ENCODE data around the gene ADORA1.

Gene ADORA1

DNA sequence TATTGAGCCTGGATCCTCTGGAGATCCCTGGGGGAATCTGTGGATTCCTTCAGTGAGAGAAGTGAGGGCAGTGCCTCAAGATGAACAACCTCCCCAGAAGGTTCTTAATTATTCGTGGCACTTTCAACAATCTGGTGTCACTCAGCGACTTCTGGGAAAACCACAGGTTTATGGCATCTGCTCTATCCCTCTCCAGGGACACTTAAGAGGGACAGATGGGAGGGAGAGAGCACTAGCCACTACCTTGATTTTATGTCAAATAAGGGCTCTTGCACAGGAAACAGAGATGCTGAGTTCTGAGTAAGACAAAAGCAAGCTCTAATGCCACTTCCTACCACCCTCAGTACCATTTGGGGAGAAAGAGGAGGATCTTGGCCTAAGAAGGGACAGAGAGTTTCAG lies 80.2 kb downstream of the ADORA1 start:
- in situ Hi-C loops (cut with MboI; ENCODE audit: low pct_unique_long_range_greater_than_20kb, low sequenced_read_pairs, unreplicated experiment), result no loop called here
- DNase-seq (ENCODE audit: low spot score), result no peak
- TF ChIP-seq, protein P1, sequence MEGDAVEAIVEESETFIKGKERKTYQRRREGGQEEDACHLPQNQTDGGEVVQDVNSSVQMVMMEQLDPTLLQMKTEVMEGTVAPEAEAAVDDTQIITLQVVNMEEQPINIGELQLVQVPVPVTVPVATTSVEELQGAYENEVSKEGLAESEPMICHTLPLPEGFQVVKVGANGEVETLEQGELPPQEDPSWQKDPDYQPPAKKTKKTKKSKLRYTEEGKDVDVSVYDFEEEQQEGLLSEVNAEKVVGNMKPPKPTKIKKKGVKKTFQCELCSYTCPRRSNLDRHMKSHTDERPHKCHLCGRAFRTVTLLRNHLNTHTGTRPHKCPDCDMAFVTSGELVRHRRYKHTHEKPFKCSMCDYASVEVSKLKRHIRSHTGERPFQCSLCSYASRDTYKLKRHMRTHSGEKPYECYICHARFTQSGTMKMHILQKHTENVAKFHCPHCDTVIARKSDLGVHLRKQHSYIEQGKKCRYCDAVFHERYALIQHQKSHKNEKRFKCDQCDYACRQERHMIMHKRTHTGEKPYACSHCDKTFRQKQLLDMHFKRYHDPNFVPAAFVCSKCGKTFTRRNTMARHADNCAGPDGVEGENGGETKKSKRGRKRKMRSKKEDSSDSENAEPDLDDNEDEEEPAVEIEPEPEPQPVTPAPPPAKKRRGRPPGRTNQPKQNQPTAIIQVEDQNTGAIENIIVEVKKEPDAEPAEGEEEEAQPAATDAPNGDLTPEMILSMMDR (IDR thresholded peaks at IDR 0.05; ENCODE audit: extremely low read depth, insufficient read depth, missing control alignments), result no peak

DNA sequence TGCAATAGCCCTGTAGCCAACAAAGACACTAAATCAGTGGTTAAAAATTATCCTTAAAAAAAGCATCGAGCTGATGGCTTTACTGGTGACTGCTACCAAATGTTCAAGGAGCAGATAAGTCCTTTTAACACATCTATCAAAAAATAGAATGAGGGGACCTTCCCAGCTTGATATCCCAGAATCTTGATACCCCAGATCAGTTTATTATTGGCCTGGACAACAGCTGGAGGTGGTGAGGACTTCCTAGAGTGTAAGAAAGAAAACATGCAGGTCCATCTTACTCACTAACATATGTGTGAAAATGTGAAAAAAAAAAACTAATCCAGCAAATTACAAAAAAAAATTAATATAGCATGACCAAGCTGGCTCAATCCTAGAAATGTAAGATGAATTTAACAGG lies 80.7 kb downstream of the ADORA1 start:
- no peak for DNase-seq (ENCODE audit: low spot score)
- TF ChIP-seq, protein P1 (IDR thresholded peaks at IDR 0.05; ENCODE audit: extremely low read depth, insufficient read depth, missing control alignments), result no peak
- in situ Hi-C loops (cut with MboI; ENCODE audit: low pct_unique_long_range_greater_than_20kb, low sequenced_read_pairs, unreplicated experiment), result no loop called here

DNA sequence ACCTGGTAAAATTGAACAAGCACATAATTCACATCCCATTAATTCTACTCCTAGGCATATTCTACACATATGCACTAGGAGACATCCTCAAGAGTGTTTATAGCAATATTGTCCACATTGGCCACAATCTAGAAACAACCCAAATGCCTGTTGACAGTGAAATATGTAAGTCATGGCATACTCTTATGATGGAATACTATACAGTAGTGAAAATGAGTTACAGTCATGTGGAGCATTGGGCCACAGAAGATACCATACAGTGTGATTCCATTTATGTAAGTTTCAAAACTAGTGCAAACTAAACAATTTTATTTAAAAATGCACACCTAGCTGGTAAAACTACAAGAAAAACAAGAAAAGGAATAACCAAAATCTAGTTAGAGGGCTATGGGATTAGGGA lies 82.8 kb downstream of the ADORA1 start:
- TF ChIP-seq, protein P1 (IDR thresholded peaks at IDR 0.05; ENCODE audit: extremely low read depth, insufficient read depth, missing control alignments), result no peak
- in situ Hi-C loops (cut with MboI; ENCODE audit: low pct_unique_long_range_greater_than_20kb, low sequenced_read_pairs, unreplicated experiment), result no loop called here
- no peak for DNase-seq (ENCODE audit: low spot score)

DNA sequence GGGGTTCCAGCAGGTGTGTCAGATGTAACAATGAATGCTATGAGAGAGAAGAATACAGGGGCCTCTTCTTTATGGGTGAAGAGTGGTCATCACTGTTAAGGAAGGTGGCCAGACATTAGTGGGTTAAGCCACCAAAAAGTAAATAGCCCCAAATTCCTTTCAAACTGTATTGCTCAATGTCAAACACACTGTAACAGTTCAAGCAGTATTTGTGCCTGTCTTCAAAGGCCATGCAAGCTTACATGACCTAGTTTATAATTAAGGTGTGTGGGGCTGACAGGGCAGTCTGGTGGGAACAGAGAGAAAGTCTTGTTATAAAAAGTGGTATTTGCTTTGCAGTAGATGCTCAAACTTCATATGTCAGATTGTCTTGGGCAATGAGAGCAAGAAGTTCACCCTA lies 83.5 kb downstream of the ADORA1 start:
- TF ChIP-seq, protein P1 (IDR thresholded peaks at IDR 0.05; ENCODE audit: extremely low read depth, insufficient read depth, missing control alignments), result no peak
- in situ Hi-C loops (cut with MboI; ENCODE audit: low pct_unique_long_range_greater_than_20kb, low sequenced_read_pairs, unreplicated experiment), result no loop called here
- DNase-seq (ENCODE audit: low spot score), result no peak

DNA sequence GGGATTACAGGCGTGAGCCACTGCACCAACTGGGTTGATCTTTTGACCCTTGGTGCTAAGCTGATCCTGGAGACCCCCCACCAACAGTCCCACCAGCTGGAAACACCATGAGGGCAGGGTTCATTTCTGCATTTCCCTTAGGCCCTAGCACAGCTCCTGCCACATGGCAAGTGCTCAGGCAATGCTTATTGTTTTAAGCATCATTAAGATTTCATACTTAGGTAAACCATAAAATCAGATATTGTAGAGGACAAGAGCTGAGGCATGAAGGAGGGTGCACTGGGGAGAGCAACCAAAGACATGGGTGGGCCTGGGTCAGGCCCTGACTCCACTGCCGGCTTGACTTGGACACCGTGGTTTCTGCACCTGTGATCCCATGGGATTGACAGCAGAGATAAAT lies 84.3 kb downstream of the ADORA1 start:
- DNase-seq (ENCODE audit: low spot score), result no peak
- TF ChIP-seq, protein P1 (IDR thresholded peaks at IDR 0.05; ENCODE audit: extremely low read depth, insufficient read depth, missing control alignments), result no peak
- in situ Hi-C loops (cut with MboI; ENCODE audit: low pct_unique_long_range_greater_than_20kb, low sequenced_read_pairs, unreplicated experiment), result no loop called here

DNA sequence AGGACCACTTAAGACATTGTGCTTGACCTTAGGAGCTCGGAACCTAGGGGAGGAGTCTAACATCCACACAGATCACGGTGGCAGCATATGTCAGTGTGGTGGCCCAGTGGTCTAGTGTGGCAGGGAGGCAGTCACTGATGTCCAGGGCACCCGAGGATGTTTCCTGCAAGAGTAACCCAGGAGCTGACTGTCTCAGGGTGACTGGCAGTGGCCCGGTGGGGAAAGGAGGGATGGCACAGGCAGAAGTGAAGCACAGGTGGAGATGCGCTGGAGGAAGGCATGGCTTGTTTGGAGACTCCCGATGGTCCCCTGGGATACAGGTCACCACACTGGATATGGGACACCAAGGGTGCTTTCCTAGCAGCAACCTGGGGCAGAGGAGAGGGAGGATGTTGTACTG lies 85.6 kb downstream of the ADORA1 start:
- no peak for DNase-seq (ENCODE audit: low spot score)
- TF ChIP-seq, protein P1 (IDR thresholded peaks at IDR 0.05; ENCODE audit: extremely low read depth, insufficient read depth, missing control alignments), result no peak
- in situ Hi-C loops (cut with MboI; ENCODE audit: low pct_unique_long_range_greater_than_20kb, low sequenced_read_pairs, unreplicated experiment), result no loop called here

DNA sequence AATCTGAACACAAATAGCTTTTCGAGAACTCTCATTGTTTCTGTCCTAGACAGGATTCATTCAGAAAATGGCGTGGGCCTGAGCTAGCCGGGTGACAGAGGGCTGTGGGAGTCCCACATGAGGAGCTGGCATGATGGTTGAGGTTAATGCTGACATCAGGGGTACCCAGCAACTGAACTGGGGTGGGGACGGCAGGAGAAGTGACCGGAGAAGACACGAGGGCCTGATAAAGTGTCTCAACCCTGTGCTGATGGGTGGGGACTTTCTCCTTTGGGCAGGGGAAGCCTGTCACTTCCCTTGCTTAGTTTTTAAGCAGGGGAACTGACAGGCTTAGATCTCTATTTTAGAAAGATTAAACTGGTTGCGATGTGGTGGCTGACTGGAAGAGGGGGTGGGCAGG lies 87.3 kb downstream of the ADORA1 start:
- TF ChIP-seq, protein P1 (IDR thresholded peaks at IDR 0.05; ENCODE audit: extremely low read depth, insufficient read depth, missing control alignments), result no peak
- in situ Hi-C loops (cut with MboI; ENCODE audit: low pct_unique_long_range_greater_than_20kb, low sequenced_read_pairs, unreplicated experiment), result no loop called here
- DNase-seq (ENCODE audit: low spot score), result no peak

Data from GM13977 (cell line).